K562 (cell line): ENCODE measurements around the gene RNF31. TPM values are rescaled to one million over a fixed set of nuclear protein-coding genes. Genes with fewer than 3 reads are reported as not detected.

ENCODE experiments used
- ATAC-seq: fragments of 200-7000 bp; cut with Tn5 transposase; 3 replicates; pipeline ENCODE4 v1.9.1; 2020; ENCODE audit warnings: moderate library complexity
- BruUV-seq: library from RNA; stranded (reverse); fragments of 400-500 nt; replicated peaks from 2 replicates; lab custom pipeline; 2021; lab: Mats Ljungman, UMichigan
- CTCF ChIA-PET: fragments of 300-600 bp; formaldehyde crosslinking; extraction: SDS; loops from one replicate; lab custom pipeline; 2021; ENCODE audit warnings: low intra/inter-chr PET ratio; lab: Yijun Ruan, JAX
- POLR2A ChIA-PET: fragments of 300-600, 350-650 bp; sonication (Branson Sonifier 250); formaldehyde crosslinking; extraction: SDS; loops from one replicate; lab custom pipeline; 2021; ENCODE audit warnings: antibody characterized with exemption, inconsistent platforms; lab: Yijun Ruan, JAX
- DNase-seq, 4 experiments: peaks; one replicate each; pipeline versions ENCODE4 v3.0.0 to v3.0.0-alpha.2; 2011 to 2018; ENCODE audit warnings: low spot score in 3 of 4, mixed read lengths in 3 of 4; ENCODE audit errors: extremely low read depth in 1 of 4
- FAIRE-seq: peaks from 2 replicates; lab custom pipeline; 2011; peaks lifted over from hg19 to GRCh38; lab: Jason Lieb, UNC
- H2AFZ ChIP-seq: 2 replicates; pipeline ENCODE4 v1.6.0; 2011; ENCODE audit warnings: low read depth, low read length, control low read depth, inconsistent platforms
- H3K27ac ChIP-seq: fragments of 200-600 bp; 3 replicates; pipeline ENCODE4 v1.8.0; 2011; ENCODE audit warnings: low read depth, mild to moderate bottlenecking, control low read depth, inconsistent platforms, low read length, moderate library complexity, mixed read lengths; ENCODE audit errors: extremely low read depth
- H3K27me3 ChIP-seq, 2 experiments: fragments of 300-600 bp in 1 of 2; 2 replicates in 1 of 2; 3 replicates in 1 of 2; pipeline versions ENCODE4 v1.6.0 to v1.8.0; 2011; ENCODE audit warnings: inconsistent platforms in 2 of 2, low read length in 2 of 2, mild to moderate bottlenecking in 1 of 2, mixed read lengths in 1 of 2, moderate library complexity in 1 of 2; ENCODE audit not compliant: control insufficient read depth in 2 of 2, insufficient read depth in 2 of 2
- H3K36me3 ChIP-seq: fragments of 300-600 bp; 3 replicates; pipeline ENCODE4 v1.8.0; 2011; ENCODE audit warnings: mild to moderate bottlenecking, low read length, inconsistent platforms; ENCODE audit not compliant: control insufficient read depth, insufficient read depth
- H3K4me1 ChIP-seq, 2 experiments: fragments of 200-600 bp in 1 of 2; replicated peaks in 1 of 2; 2 replicates in 1 of 2; 3 replicates in 1 of 2; pipeline versions ENCODE4 v1.5.1 to v1.8.0; 2011; ENCODE audit warnings: inconsistent platforms in 2 of 2, low read length in 2 of 2, mild to moderate bottlenecking in 1 of 2, mixed read lengths in 1 of 2, moderate library complexity in 1 of 2; ENCODE audit not compliant: control insufficient read depth in 2 of 2, insufficient read depth in 2 of 2
- H3K4me2 ChIP-seq: 2 replicates; pipeline ENCODE4 v1.6.1; 2011; ENCODE audit warnings: low read length, control low read depth, inconsistent platforms, mixed read lengths; ENCODE audit not compliant: insufficient read depth
- H3K4me3 ChIP-seq: fragments of 200-600 bp; sonication (generic), shearing (Covaris generic); 2 replicates; pipeline ENCODE4 v1.5.1; 2016; ENCODE audit warnings: control low read depth, inconsistent platforms
- H3K79me2 ChIP-seq: fragments of 200-600 bp; 3 replicates; pipeline ENCODE4 v1.8.0; 2011; ENCODE audit warnings: low read length, inconsistent platforms; ENCODE audit not compliant: control insufficient read depth, insufficient read depth
- H3K9ac ChIP-seq, 2 experiments: 2 replicates each; pipeline versions ENCODE4 v1.6.0 to v1.6.1; 2011; ENCODE audit warnings: low read depth in 2 of 2, low read length in 2 of 2, control low read depth in 1 of 2, inconsistent platforms in 1 of 2, mild to moderate bottlenecking in 1 of 2, mixed read lengths in 1 of 2; ENCODE audit not compliant: insufficient read depth in 1 of 2
- H3K9me1 ChIP-seq: one replicate; pipeline ENCODE4 v1.6.0; 2011; ENCODE audit warnings: inconsistent platforms, mild to moderate bottlenecking, low read length, moderate library complexity; ENCODE audit not compliant: control insufficient read depth, insufficient read depth
- H3K9me3 ChIP-seq: replicated peaks from 2 replicates; pipeline ENCODE4 v1.5.1; 2011; ENCODE audit warnings: low read depth, low read length, inconsistent platforms; ENCODE audit not compliant: control insufficient read depth, insufficient read depth
- H4K20me1 ChIP-seq: replicated peaks from 2 replicates; pipeline ENCODE4 v1.6.1; 2011; ENCODE audit warnings: low read length, inconsistent platforms, mixed read lengths; ENCODE audit not compliant: control insufficient read depth, insufficient read depth
- CBX1 ChIP-seq: sonication (generic); IDR thresholded peaks from 2 replicates; pipeline ENCODE4 v1.6.1; 2016; ENCODE audit warnings: antibody characterized with exemption, low read depth, mild to moderate bottlenecking
- CEBPG ChIP-seq, 3 experiments: fragments of 200-800 bp in 1 of 3; sonication (Bioruptor generic) in 1 of 3; sonication (generic) in 1 of 3; formaldehyde crosslinking in 1 of 3; IDR thresholded peaks in 2 of 3; conservative IDR thresholded peaks in 1 of 3; 2 replicates each; pipeline versions ENCODE4 v1.6.1 to v1.8.0; 2016 to 2022; ENCODE audit warnings: missing compliant biosample characterization in 2 of 3, missing genetic modification characterization in 2 of 3, mild to moderate bottlenecking in 1 of 3, missing genetic modification reagents in 1 of 3
- NR1H2 ChIP-seq: sonication (generic); formaldehyde crosslinking; IDR thresholded peaks from 2 replicates; pipeline ENCODE4 v1.4.0; 2020; ENCODE audit warnings: mild to moderate bottlenecking, missing genetic modification reagents
- RB1 ChIP-seq: fragments of 450-650 bp; IDR thresholded peaks from 2 replicates; pipeline ENCODE4 v1.6.1; 2017; ENCODE audit warnings: low read depth, mild to moderate bottlenecking
- SAP30 ChIP-seq: fragments of 200-600 bp; sonication (generic); IDR thresholded peaks from 2 replicates; pipeline ENCODE4 v1.6.1; 2012; ENCODE audit warnings: borderline replicate concordance, low read depth, mild to moderate bottlenecking, moderate library complexity, low read length, control low read depth, inconsistent platforms; ENCODE audit not compliant: insufficient read depth, poor library complexity, severe bottlenecking
- SMARCA5 ChIP-seq: fragments of 450-650 bp; IDR thresholded peaks from 2 replicates; pipeline ENCODE4 v1.6.1; 2016
- SNRNP70 ChIP-seq: fragments of 200-400 bp; formaldehyde crosslinking; optimal IDR thresholded peaks from 2 replicates; pipeline ENCODE3; 2017; ENCODE audit warnings: low read depth, low read length
- SRSF7 ChIP-seq: fragments of 200-400 bp; formaldehyde crosslinking; optimal IDR thresholded peaks from 2 replicates; pipeline ENCODE3; 2017; ENCODE audit warnings: mild to moderate bottlenecking, low read depth, low read length
- THAP7 ChIP-seq: fragments of 250-450 bp; sonication (Bioruptor Pico); IDR thresholded peaks from 2 replicates; pipeline ENCODE4 v1.5.0; 2021
- ZBTB2 ChIP-seq: fragments of 450-650 bp; IDR thresholded peaks from 2 replicates; pipeline ENCODE4 v1.6.1; 2016; ENCODE audit warnings: antibody characterized with exemption
- ZC3H4 ChIP-seq: sonication (generic); formaldehyde crosslinking; IDR thresholded peaks from 2 replicates; pipeline ENCODE4 v1.9.0; 2021; ENCODE audit warnings: missing genetic modification reagents, borderline replicate concordance
- ZNF3 ChIP-seq: fragments of 250-450 bp; sonication (Bioruptor Pico); IDR thresholded peaks from 2 replicates; pipeline ENCODE4 v1.5.0; 2021; ENCODE audit warnings: mild to moderate bottlenecking, moderate library complexity
- WGBS: fragments of 100-300 bp; shearing (Covaris generic); methylation state at CpG from one replicate; pipeline ENCODE4 v1.1.6; 2016; ENCODE audit warnings: low coverage, mixed read lengths; ENCODE audit not compliant: insufficient coverage; ENCODE audit errors: missing lambda C conversion rate; 5-methylcytosine and 5-hydroxymethylcytosine counted together
- in situ Hi-C: fragments of 300-500 bp; cut with MboI; formaldehyde crosslinking; loops from 4 replicates; pipeline ENCODE4 v1.15.0; 2018; ENCODE audit warnings: inconsistent platforms, mixed read lengths
- intact Hi-C: fragments of 100-400 bp; cut with micrococcal nuclease; formaldehyde crosslinking; loops from 2 replicates; pipeline ENCODE4 v1.14.2; 2022
- polyA plus RNA-seq, 8 experiments: library from polyadenylated mRNA; depleted of rRNA in 4 of 8; stranded (reverse) in 5 of 8; unstranded in 3 of 8; fragments of >200 nt; fragmentation: Nextera tagmentation in 2 of 8; fragmentation: Illumina TruSeq in 1 of 8; extraction: Ambion mirVana in 2 of 8; extraction: Trizol in 1 of 8; gene quantifications; 2 replicates each; pipeline versions ENCODE4 v1.2.1 to v1.2.3, GENCODE V29; 2011 to 2014; ENCODE audit warnings: inconsistent platforms in 1 of 8, missing spikeins in 1 of 8
- total RNA-seq, 7 experiments: library from RNA; depleted of rRNA in 6 of 7; stranded (reverse); fragments of >200 nt in 6 of 7; fragmentation: Illumina TruSeq in 2 of 7; extraction: Trizol in 2 of 7; gene quantifications; 2 replicates each; pipeline versions ENCODE4 v1.2.1 to v1.2.3, GENCODE V29; 2011 to 2021; ENCODE audit warnings: low replicate concordance in 1 of 7

The RNF31 gene
- total and polyA plus RNA-seq, 9 of the 15 experiments (the other 6 are each of a cell fraction or from before 2014, with no cell fraction given), result 3.1 to 47.6 (median 19.1) TPM

GRCh38 chr14:24207104-24207551 lies 59.8 kb downstream of the RNF31 start:
- intact Hi-C loops, result no loop called here
- TF ChIP-seq SAP30 (no peak), ZBTB2 (no peak), RB1 (no peak), SMARCA5 (no peak), SRSF7 (no peak), CBX1 (no peak), SNRNP70 (no peak), ZNF3 (no peak), THAP7 (CRISPR knock-in tag) (no peak), ZC3H4 (CRISPR knock-in tag) (no peak), NR1H2 (no peak), CEBPG (CRISPR knock-in tag; IDR thresholded peaks at IDR 0.05) (no peak), CEBPG (tag; conservative IDR thresholded peaks at IDR 0.05 in 1 of 2, IDR thresholded peaks at IDR 0.05 in 1 of 2) (no peak)

More at GRCh38 chr14:24207104-24207551, 59.8 kb downstream of the RNF31 start:
- WGBS, result 89% methylated on average over 5 of the region's 5 CpGs
- no peak for FAIRE-seq
- no peaks in the 10 kb centered on the region for H3K9me1 ChIP-seq
- peaks cover 8% of the 10 kb centered on the region; the same call in 2 of the 3 replicates for H3K79me2 ChIP-seq
- peaks cover 65% of the 10 kb centered on the region; the same call in 2 of the 3 replicates for H3K36me3 ChIP-seq
- H3K27ac ChIP-seq, result no peak overlapping the region
- no peaks in the 10 kb centered on the region; the same call in 1 of the 2 replicates for H4K20me1 ChIP-seq
- POLR2A ChIA-PET, result interaction anchor here (0.6 to 4.0 kb wide), 3 partner anchors 11 to 123 kb away, joined by 3 to 19 read pairs (median 4); partner anchors contain the start of genes CIDEB and TM9SF1
- peaks cover 8 to 13% of the 10 kb centered on the region in 2 experiments; a peak in 4 of 5 replicates for H3K4me1 ChIP-seq
- no peak for ATAC-seq
- H3K9ac ChIP-seq, result no peak overlapping the region; a peak in 1 of 4 replicates
- no TSS peak for BruUV-seq
- H2AFZ ChIP-seq, result no peak overlapping the region
- H3K4me2 ChIP-seq, result no peak overlapping the region
- H3K27me3 ChIP-seq, result no peaks in the 10 kb centered on the region
- H3K9me3 ChIP-seq, result no peaks in the 10 kb centered on the region
- DNase-seq, result no peak
- H3K4me3 ChIP-seq, result no peak overlapping the region
- CTCF ChIA-PET, result no interaction called here
- in situ Hi-C loops, result no loop called here
